ENCODE results near the gene MICU1. TPM values are rescaled to one million over a fixed set of nuclear protein-coding genes. Genes with fewer than 3 reads are reported as not detected.

Gene MICU1
- total and polyA plus RNA-seq, 2 of the 13 experiments (the other 11 are each of a cell fraction or from before 2014, with no cell fraction given), result 32.5 to 56.1 TPM

DNA sequence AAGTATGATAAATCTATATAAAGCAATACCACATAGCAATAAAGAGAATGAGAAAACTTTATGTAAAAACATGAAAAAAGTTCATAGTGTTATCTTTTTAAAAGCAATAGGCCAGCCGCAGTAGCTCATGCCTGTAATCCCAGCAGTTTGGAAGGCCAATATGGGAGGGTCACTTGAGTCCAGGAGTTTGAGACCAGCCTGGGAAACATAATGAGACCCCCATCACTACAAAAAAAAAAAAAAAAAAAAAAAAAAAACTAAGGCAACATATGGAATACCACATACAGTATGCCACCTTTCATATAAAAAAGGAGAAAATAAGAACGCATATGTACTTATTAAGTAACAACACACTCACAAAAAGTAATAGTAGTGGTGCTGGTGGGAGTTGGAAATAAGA, 52.8 kb downstream of the MICU1 start (continued):
- TF ChIP-seq, protein P1, sequence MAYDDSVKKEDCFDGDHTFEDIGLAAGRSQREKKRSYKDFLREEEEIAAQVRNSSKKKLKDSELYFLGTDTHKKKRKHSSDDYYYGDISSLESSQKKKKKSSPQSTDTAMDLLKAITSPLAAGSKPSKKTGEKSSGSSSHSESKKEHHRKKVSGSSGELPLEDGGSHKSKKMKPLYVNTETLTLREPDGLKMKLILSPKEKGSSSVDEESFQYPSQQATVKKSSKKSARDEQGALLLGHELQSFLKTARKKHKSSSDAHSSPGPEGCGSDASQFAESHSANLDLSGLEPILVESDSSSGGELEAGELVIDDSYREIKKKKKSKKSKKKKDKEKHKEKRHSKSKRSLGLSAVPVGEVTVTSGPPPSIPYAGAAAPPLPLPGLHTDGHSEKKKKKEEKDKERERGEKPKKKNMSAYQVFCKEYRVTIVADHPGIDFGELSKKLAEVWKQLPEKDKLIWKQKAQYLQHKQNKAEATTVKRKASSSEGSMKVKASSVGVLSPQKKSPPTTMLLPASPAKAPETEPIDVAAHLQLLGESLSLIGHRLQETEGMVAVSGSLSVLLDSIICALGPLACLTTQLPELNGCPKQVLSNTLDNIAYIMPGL (CRISPR knock-in tag; IDR thresholded peaks at IDR 0.05; ENCODE audit: borderline replicate concordance in 1 of 2, low read depth in 1 of 2), result no peak
- TF ChIP-seq CEBPG (CRISPR knock-in tag; IDR thresholded peaks at IDR 0.05) (no peak), ZNF3 (CRISPR knock-in tag; IDR thresholded peaks at IDR 0.05) (no peak), KDM1A (CRISPR knock-in tag; IDR thresholded peaks at IDR 0.05) (no peak), PHF21A (CRISPR knock-in tag; IDR thresholded peaks at IDR 0.05) (no peak), POGZ (CRISPR knock-in tag; IDR thresholded peaks at IDR 0.05) (no peak), NFIC (IDR thresholded peaks at IDR 0.05; ENCODE audit: low read length) (no peak), MZF1 (CRISPR knock-in tag; IDR thresholded peaks at IDR 0.05; ENCODE audit: borderline replicate concordance) (no peak)

GRCh38 chr10:72567889-72568640, 57.8 kb downstream of the MICU1 start:
- FAIRE-seq, result peak; percentile 36
- intact Hi-C loops (cut with micrococcal nuclease; ENCODE audit: unreplicated experiment) (loop anchor here (5.0 kb wide), 1 partner anchor 206 kb away; no protein-coding TSS in a partner anchor), in situ Hi-C loops (cut with HindIII; ENCODE audit: extremely low pct_ligation_motif_present, low pct_unique_long_range_greater_than_20kb) (loop anchor here (10.0 kb wide), 1 partner anchor 203 kb away; no protein-coding TSS in a partner anchor)
- peak; percentile 11 for DNase-seq (ENCODE audit: low spot score)
- no peak overlapping the region for H2AFZ ChIP-seq (ENCODE audit: low read length)
- ATAC-seq, result no peak
- no peak overlapping the region for H3K27ac ChIP-seq (ENCODE audit: extremely low read length, insufficient read depth, low read length)
- H3K9me3 ChIP-seq (ENCODE audit: low read length), result no peaks in the 10 kb centered on the region
- ChIA-PET CTCF (ENCODE audit: low intra/inter-chr PET ratio, low total read pairs) (interaction anchor here (0.8 to 1.2 kb wide), 2 partner anchors 204 to 266 kb away, joined by 3 to 4 read pairs; no protein-coding TSS in a partner anchor), POLR2A (no interaction called here)
- H3K4me1 ChIP-seq (ENCODE audit: insufficient read depth, low read length), result peaks cover 10% of the 10 kb centered on the region
- H3K36me3 ChIP-seq (replicated peaks in 1 of 2; ENCODE audit: control insufficient read depth in 1 of 2, insufficient read depth in 2 of 2, low read length in 2 of 2), result peaks cover 1 to 14% of the 10 kb centered on the region in 2 experiments; a peak in 3 of 5 replicates
- BruUV-seq (replicated peaks), result no TSS peak
- H3K9ac ChIP-seq (ENCODE audit: insufficient read depth, low read depth, low read length), result no peak overlapping the region
- 89% methylated on average over 4 of the region's 4 CpGs for WGBS (ENCODE audit: low lambda C conversion rate)
- no peak overlapping the region for H3K4me2 ChIP-seq (ENCODE audit: low read depth, low read length)
- no peaks in the 10 kb centered on the region; the same call in 1 of the 2 replicates for H4K20me1 ChIP-seq (ENCODE audit: insufficient read depth, low read length)
- H3K79me2 ChIP-seq (ENCODE audit: insufficient read depth, low read length), result peaks cover 3% of the 10 kb centered on the region
- no peaks in the 10 kb centered on the region for H3K27me3 ChIP-seq (ENCODE audit: control insufficient read depth in 1 of 2, insufficient read depth in 2 of 2, low read length in 2 of 2)
- H3K4me3 ChIP-seq (replicated peaks in 1 of 3; ENCODE audit: insufficient read depth in 1 of 3, low read depth in 2 of 3, low read length in 3 of 3), result no peak overlapping the region
- TF ChIP-seq ZNF597 (CRISPR knock-in tag; IDR thresholded peaks at IDR 0.05) (no peak), TBP (CRISPR knock-in tag; IDR thresholded peaks at IDR 0.05) (no peak), STAG1 (CRISPR knock-in tag; IDR thresholded peaks at IDR 0.05) (peak; percentile 57), CTCF (CRISPR knock-in tag; IDR thresholded peaks at IDR 0.05) (peak; percentile 56), ZBTB26 (CRISPR knock-in tag; IDR thresholded peaks at IDR 0.05; ENCODE audit: borderline replicate concordance) (no peak)
- TF ChIP-seq, protein P2, sequence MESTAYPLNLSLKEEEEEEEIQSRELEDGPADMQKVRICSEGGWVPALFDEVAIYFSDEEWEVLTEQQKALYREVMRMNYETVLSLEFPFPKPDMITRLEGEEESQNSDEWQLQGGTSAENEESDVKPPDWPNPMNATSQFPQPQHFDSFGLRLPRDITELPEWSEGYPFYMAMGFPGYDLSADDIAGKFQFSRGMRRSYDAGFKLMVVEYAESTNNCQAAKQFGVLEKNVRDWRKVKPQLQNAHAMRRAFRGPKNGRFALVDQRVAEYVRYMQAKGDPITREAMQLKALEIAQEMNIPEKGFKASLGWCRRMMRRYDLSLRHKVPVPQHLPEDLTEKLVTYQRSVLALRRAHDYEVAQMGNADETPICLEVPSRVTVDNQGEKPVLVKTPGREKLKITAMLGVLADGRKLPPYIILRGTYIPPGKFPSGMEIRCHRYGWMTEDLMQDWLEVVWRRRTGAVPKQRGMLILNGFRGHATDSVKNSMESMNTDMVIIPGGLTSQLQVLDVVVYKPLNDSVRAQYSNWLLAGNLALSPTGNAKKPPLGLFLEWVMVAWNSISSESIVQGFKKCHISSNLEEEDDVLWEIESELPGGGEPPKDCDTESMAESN (CRISPR knock-in tag; conservative IDR thresholded peaks at IDR 0.05), result no peak

Measured in HepG2 (cell line).